NCI-H748 (cell line): Measurements from ENCODE around the gene G6PC3.
"Not testable (repeated sequence)": the region's sequence is repeated elsewhere in the genome, so short reads cannot be mapped to it uniquely, and the experiment has no call there.

Experiments used
- DNase-seq: peaks from one replicate; lab custom pipeline; 2025; ENCODE audit not compliant: unreplicated experiment; lab: John Stamatoyannopoulos, UW

Gene G6PC3

DNA sequence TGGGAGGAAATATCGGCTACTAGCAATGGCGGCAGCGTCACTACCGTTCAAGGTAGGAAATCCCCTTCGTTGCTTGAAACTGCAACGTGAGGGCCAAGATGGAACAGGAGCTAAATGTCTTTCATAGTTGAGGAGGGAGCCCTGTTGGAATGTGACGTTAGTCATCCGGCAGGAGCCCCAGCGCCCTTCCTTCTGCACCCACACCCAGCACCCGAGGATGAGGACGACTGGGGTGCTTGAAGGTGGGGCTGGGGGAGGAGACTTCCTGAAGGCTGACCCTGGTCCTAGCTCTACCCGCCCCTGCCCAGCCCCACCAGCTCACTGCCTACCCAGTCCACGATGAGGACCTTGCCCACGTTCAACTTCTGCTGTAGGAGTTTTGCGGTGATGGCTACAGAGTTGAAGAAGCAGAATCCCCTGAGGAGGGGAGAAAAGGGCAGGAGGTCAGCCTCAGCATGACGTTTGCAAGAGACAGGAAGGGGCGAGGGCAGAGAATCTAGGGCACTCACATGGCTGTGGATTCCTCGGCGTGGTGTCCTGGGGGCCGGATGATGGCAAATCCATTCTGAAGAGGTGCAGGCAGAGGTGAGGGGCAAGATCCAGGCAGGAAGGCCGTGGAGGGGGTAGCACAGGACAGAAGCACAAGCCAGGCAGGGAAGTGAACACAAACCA lies 11.9 kb downstream of the G6PC3 start:
- DNase-seq, result no peak

- DNase-seq, result peak; percentile 17
Measured at GRCh38 chr17:44083250-44083849, 12.8 kb downstream of the G6PC3 start.

DNA sequence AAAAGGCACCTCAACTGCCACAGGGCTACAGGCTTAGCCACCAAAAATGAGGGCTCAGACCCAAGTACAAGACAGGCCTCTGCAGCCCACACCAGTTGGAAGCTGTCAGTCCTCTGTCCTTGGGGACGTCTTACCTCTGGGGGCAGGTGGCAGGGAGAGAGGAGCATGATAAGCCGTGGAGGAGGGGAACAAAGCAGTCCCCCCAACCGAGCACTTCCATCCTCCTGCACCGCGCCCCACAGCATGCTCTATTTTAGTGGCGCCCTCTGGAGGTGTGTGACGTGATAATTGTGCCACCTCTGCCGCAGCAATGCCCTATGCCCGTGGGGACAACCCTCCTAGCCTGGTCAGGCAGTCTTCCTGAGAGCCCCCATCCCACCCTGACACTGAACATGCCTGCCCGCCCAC lies 13.6 kb downstream of the G6PC3 start:
- no peak for DNase-seq

DNA sequence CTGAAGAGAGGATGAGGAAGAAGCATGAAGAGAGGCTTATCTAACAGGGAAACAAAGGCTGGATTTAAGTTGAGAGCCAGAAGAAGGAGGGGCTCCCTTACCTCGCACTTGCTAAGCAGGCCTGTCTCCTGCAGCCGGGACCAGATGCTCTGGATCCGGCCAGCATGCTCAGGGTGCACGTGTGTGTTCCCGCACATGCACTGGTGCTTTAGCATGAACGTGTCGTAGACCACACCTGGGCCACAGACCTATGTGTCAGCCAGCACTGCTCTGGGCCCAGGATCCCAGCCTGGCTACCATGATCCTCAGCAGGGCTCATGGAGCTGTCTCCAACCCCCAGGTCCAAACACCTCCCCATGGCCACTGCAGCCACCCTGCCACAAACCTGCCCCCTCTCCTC lies 14.4 kb downstream of the G6PC3 start:
- no peak for DNase-seq

- no peak for DNase-seq
Measured at GRCh38 chr17:44085908-44086307, 15.4 kb downstream of the G6PC3 start.

DNA sequence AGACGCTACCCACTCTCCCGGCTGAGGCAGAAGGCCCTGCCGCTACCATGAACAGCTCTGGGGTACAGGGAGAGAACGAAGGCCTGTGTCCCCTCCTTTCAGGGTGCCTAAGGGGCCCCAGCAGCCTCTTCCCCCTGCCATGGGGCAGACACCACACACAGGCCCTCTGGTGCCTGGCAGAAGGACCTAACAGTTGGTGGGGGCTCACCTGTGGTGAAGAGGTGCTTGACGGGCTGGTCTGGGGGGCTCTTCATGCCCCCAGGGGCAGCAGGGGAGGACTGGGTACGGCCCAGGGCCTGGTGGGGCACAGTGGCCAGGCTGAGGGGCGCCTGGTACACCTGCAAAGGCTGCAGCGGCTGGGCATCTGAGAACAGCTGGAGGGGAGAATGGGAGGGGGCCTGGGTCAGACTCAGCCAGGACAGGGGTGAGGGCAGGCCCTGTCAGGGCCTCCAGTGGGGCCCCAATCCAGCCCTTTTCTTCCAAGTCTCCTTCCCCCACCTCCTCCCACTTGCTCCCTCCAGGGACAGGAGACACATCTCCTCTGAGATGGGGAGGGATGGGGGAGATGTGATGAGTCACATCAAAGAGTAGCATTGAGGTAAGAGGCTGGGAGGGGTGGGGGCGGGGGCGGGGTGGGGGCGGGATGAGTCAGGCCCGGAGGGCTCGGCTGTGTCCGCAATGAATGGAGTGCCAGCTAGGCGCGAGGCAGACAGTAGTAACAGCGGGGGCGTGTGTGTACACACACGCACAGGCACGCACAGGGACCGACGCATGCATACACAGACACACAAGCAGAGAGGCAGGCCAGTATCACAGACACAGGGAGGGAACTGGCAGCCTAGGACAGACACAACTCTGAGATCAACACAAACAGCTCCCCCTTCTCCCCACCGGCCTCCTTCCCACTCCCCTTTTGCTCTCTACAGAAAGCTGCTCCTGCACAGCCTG lies 16.1 kb downstream of the G6PC3 start:
- DNase-seq, result peak; percentile 28

DNA sequence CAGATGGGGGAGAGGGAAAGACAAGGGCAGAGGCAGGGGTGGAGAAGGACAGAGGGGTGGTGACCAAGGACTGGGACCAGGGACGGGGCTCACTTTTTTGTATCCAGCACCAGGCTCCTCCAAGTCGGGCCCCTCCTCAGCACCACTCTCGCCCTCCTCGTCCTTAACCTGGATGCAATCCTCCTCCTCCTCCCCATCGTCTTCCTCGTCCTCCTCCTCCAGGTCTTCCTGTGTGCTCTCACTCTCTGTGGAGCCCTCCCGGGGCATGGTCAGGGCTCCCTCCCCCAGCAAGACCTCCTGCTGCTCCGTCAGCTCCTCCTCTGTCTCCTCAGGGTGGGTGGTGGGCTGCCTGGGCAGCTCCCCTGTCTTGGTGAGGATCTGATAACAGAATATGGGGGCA lies 16.8 kb downstream of the G6PC3 start:
- DNase-seq, result no peak

GRCh38 chr17:44088254-44088653 lies 17.7 kb downstream of the G6PC3 start:
- no peak for DNase-seq

GRCh38 chr17:44091200-44091997 lies 20.9 kb downstream of the G6PC3 start:
- no peak for DNase-seq

DNA sequence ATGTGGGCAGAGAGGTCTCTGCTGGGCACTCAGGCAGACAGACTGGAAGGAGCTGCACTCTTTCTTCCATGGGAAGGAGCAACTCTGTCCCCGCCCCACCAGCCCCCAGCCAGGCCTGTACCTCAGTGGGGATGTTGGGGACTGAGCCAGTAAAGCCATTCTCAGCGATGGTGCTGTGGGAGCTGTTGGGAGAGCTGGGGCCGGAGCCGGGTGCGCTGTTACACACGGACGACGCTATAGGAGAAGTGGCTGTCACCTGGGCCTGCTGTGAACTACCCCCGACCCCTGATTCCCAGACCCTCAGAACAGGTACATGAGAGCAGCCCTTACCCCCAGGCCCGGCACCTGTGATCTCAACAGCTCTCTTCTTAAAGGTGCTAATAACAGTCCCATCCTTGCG lies 21.5 kb downstream of the G6PC3 start:
- no peak for DNase-seq

DNA sequence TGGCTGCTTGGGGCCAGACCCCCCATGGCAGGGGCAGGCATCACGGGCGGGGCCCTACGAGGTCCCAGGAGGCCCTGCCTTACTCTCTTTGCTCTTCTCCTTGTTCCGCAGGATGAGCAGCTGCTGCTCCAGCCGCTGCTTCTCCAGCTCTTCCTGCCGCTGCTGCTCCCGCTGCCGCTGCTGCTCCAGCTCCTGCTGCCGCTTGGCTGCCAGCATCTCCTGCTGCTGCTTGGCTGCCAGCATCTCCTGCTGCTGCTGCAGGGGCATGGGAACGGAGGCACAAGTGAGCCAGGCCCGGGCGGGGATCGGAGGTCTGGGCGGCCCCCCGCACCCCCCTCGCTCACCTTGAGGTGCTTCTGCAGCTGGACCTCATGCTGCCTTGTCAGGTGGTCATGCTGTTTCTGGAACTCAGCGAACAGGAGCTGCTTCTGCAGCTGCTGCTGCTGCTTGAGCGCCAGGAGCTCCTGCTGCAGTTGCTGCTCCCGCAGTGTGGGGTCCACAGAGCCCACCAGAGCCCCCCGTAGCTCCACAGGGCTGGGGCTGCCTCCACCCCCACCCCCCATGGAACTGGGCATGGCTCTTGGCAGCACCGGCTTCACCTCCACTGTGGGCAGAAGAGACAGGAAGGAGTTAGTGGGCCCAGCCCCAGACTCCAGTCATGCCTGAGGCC lies 22.8 kb downstream of the G6PC3 start:
- DNase-seq, result no peak

DNA sequence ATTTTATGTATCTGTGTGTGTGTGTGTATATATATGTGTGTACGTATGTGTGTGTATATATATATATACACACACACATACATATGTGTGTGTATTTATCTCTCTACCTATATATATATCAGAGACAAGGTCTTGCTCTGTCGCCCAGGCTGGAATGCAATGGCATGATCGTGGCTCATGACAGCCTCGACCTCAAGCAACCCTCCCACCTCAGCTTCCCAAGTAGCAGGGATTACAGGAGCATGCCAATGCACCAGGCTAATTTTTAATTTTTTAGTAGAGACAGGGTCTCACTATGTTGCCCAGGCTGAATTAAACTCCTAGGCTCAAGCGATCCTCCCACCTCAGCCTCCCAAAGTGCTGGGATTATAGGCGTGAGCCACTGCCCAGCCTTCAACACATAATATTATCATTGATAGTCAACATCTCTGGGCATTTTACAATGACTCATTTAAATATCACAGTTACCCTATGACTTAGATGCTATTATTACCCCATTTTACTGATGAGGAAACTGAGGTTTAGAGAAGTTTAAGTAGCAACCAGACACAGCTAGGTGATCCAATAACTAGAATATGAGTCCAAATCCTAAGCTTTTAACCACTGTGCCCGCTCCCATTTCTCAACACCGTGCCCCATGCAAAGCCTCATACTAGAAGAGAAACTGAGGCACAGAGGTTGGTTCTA lies 24.3 kb downstream of the G6PC3 start:
- DNase-seq, result no peak

DNA sequence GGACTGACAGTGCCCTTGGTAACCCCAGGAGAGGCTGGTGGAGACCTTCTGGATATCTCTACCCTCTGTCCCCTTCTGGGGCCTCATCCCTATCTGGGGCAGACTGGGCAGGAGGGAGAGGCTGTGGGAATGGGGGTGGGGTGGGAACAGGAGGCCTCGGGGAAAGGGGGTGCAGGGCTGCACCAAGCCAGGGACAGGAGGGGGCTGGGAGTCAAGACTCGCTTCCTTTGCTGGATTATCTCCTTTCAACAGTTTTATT lies 24.8 kb downstream of the G6PC3 start:
- no peak for DNase-seq

DNA sequence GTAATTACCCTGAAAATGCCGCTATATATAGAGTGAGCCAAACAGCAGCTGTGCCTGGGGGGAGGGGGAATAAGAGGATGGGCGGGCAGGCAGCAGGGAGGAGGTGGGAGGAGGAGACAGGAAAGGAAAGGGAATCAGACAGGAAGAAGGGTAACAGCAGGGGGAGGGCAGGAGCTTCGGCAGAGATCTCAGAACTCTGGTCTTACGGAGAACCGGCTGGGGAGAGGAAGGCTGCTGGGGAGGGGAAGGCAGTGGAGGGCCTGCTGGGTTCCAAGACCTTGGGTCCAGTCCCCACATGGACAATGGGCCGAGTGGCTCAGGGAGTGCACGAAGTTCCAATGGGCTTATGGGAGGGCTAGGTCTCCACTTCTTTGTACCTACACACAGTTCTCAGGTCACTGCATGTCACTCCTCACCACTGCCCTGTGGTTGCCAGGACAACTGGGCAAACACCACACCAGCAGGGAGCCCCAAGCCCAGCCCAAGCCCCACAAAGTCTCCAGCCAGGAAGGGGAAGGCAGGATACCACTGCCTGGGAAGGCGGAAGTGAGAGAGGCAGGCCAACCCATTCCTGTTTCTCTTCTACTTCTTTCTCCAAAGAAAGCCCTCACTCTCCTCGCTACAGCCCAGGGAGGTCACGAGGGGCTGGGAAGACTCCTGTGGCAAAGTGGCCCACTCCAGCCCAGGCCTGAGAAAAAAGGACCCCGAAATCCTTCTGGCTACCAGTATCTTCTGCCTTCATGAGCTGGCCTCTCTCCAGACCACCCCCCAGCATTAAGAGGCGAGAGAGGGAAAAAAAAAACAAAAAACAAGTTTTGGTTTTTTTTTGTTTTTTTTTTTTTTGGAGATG lies 25.3 kb downstream of the G6PC3 start:
- peak; percentile 92 for DNase-seq

DNA sequence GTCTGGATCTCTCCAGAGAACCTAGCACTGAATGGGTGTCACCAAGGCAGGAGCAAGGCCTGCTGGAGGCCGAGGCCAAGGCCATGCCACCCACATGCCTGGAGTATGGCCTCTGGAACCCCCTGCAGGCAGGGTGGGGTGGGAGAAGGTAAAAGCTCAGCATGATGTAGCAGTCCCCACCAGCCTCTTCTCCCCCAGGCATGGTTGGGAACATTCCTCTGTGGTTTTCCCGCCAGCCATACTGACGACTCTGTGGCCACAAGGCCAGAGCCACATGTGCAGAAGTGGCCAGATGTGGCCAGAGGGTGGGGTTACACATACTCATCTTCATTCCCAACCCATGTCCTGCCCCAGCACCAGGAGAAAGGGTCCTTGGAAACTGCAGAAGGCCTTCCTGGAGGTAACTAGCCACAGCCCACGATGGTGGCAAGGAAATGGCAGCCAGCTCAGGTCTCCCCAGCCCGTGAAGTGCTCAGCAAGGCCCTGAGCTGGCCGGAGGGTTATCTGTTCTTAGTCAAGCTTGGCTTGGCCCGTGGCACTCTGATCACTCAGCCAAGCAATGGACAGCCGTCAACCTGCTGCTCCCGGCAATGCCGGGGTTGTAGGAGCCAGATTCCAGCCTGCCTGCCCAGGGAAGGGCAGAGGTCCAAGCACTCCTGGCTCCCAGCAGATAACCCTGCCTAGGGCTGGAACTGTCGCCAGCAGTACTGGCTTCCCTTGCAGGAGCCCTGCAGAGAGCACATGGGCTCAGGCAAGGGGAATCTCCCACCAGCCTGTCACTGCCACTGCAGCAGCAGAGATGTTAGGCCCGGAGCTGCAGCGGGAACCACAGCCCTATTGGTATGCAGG lies 26.8 kb downstream of the G6PC3 start:
- DNase-seq, result no peak

GRCh38 chr17:44101858-44102257 lies 31.3 kb downstream of the G6PC3 start:
- DNase-seq, result not testable (repeated sequence)

GRCh38 chr17:44102849-44103622 lies 32.5 kb downstream of the G6PC3 start:
- DNase-seq, result no peak

DNA sequence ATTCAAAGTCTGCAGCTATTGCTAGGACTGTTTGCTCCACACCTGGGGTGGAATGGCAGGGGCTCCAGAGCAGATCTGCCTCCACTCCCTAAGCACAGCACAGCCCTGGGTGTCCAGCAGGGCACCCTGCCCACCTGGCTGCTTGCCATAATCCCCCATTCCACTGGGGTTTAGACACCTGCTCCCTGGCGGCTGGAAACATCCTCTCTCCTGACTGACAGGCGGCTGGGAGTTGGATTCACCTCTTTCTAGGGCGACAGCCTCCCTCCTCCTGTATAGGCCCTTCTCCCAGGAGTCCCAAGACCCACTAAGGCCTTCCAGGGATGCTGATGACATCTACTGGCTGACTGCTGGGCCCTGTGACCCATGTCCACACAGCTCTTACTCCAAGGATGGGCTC lies 34.9 kb downstream of the G6PC3 start:
- peak; percentile 16 for DNase-seq
